CD4-positive, alpha-beta memory T cell (primary cell): ENCODE measurements around the gene CHCHD4. TPM values are rescaled to one million over a fixed set of nuclear protein-coding genes. Genes with fewer than 3 reads are reported as not detected.
A peak's percentile ranks its signal among the peaks of the same experiment; 100 is the strongest.
"Not testable (repeated sequence)": the region's sequence is repeated elsewhere in the genome, so short reads cannot be mapped to it uniquely, and the experiment has no call there.

Source experiments
- CTCF ChIA-PET: fragments of 350-600 bp; sonication (Branson Sonifier 250); formaldehyde crosslinking; loops from one replicate; lab custom pipeline; 2021; ENCODE audit warnings: inconsistent platforms; ENCODE audit not compliant: partially characterized antibody; lab: Charles Lee
- POLR2A ChIA-PET: fragments of 350-600 bp; sonication (Branson Sonifier 250); formaldehyde crosslinking; loops from one replicate; lab custom pipeline; 2021; ENCODE audit not compliant: partially characterized antibody; lab: Charles Lee
- DNase-seq, 5 donors: peaks; one replicate each; pipeline versions ENCODE4 v3.0.0 to v3.0.0-alpha.2; 2020 to 2022; ENCODE audit warnings: mixed read lengths in 1 of 5
- H3K27ac ChIP-seq: one replicate; pipeline ENCODE4 v1.7.0; 2013; ENCODE audit warnings: low read depth, low read length
- H3K27me3 ChIP-seq: 2 replicates; pipeline ENCODE4 v1.7.0; 2013; ENCODE audit warnings: mild to moderate bottlenecking, low read length, moderate library complexity; ENCODE audit not compliant: insufficient read depth
- H3K36me3 ChIP-seq: 2 replicates; pipeline ENCODE4 v1.7.0; 2013; ENCODE audit warnings: mild to moderate bottlenecking, low read length, moderate library complexity; ENCODE audit not compliant: insufficient read depth
- H3K4me1 ChIP-seq: 2 replicates; pipeline ENCODE4 v1.7.0; 2013; ENCODE audit warnings: mild to moderate bottlenecking, low read length, moderate library complexity; ENCODE audit not compliant: insufficient read depth
- H3K4me3 ChIP-seq, 2 donors: one replicate each; pipeline ENCODE4 v1.7.0; 2013; ENCODE audit warnings: low read length in 2 of 2, mild to moderate bottlenecking in 1 of 2
- H3K9me3 ChIP-seq, 2 donors: one replicate each; pipeline ENCODE4 v1.7.0; 2013; ENCODE audit warnings: low read length in 2 of 2, control low read depth in 1 of 2; ENCODE audit not compliant: control insufficient read depth in 1 of 2
- H3K27ac Mint-ChIP-seq, 7 donors: one replicate each; pipeline ENCODE4 v1.8.0; 2020 to 2021; ENCODE audit warnings: mixed read lengths in 7 of 7, mild to moderate bottlenecking in 6 of 7, inconsistent platforms in 3 of 7, moderate library complexity in 3 of 7
- H3K27me3 Mint-ChIP-seq, 2 donors: one replicate each; pipeline ENCODE4 v1.8.0; 2020 to 2021; ENCODE audit warnings: mixed read lengths in 2 of 2
- H3K36me3 Mint-ChIP-seq, 2 donors: one replicate each; pipeline ENCODE4 v1.8.0; 2020 to 2021; ENCODE audit warnings: mixed read lengths in 2 of 2, inconsistent platforms in 1 of 2, mild to moderate bottlenecking in 1 of 2
- H3K4me1 Mint-ChIP-seq, 4 donors: one replicate each; pipeline ENCODE4 v1.8.0; 2020 to 2021; ENCODE audit warnings: mixed read lengths in 4 of 4, mild to moderate bottlenecking in 1 of 4
- H3K4me3 Mint-ChIP-seq, 8 donors: one replicate each; pipeline ENCODE4 v1.8.0; 2020 to 2021; ENCODE audit warnings: mixed read lengths in 8 of 8, mild to moderate bottlenecking in 7 of 8, moderate library complexity in 6 of 8, inconsistent platforms in 3 of 8
- H3K9me3 Mint-ChIP-seq, 8 donors: one replicate each; pipeline ENCODE4 v1.8.0; 2020 to 2021; ENCODE audit warnings: mixed read lengths in 8 of 8, mild to moderate bottlenecking in 5 of 8, inconsistent platforms in 3 of 8, moderate library complexity in 1 of 8
- intact Hi-C: fragments of 100-400 bp; cut with micrococcal nuclease; formaldehyde crosslinking; loops from one replicate; pipeline ENCODE4 v1.15.1; 2023
- polyA plus RNA-seq, 2 donors: library from polyadenylated mRNA; unstranded; fragments of 300-500 nt; fragmentation: Illumina TruSeq; gene quantifications; one replicate each; pipeline ENCODE4 v1.2.3, GENCODE V29; 2021
- total RNA-seq, 2 experiments: library from RNA; stranded (reverse); gene quantifications; one replicate each; pipeline ENCODE4 v1.2.3, GENCODE V29; 2021

CHCHD4 gene
- total and polyA plus RNA-seq, 4 experiments from 2014 or later, result 7.5 to 17.5 (median 13.4) TPM

DNA sequence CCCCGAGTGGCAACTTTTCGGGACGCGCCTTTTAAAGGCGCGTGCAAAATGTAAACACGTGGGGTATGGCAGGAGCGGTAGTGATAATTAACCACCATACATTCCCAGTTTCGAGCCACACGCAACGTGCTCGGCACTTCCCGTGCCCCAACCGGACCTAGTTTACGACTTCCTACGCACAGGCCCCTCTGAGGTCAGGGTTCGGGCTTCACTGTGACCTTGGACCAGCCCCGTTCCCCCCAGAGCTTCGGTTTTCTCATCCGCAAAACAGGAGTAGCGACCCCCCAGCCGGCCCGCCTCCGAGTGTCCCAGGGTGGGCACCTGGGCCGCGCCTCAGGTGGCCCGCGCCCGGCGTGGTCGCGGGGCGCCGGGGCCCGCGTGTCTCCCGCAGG, 451 bp downstream of the CHCHD4 start:
- H3K36me3 ChIP-seq, result peaks cover 19% of the 10 kb centered on the region
- no peaks in the 10 kb centered on the region for H3K27me3 ChIP-seq
- no peaks in the 10 kb centered on the region for H3K9me3 ChIP-seq
- peaks cover 32 to 45% of the 10 kb centered on the region in 2 donors for H3K36me3 Mint-ChIP-seq
- H3K4me3 ChIP-seq, result peak overlapping the region; percentile 53 to 78
- peaks cover 38 to 65% (median 54%) of the 10 kb centered on the region in 4 donors for H3K4me1 Mint-ChIP-seq
- DNase-seq, result peak in 1 of 5 donors; percentile 69
- intact Hi-C loops, result loop anchor here (1.0 to 10.0 kb wide), 7 partner anchors 20 to 824 kb away; partner anchors contain the start of genes LSM3, SLC6A6 and XPC
- H3K9me3 Mint-ChIP-seq, result no peaks in the 10 kb centered on the region
- H3K27ac Mint-ChIP-seq, result peak overlapping the region; percentile 94 to 97 (median 96)
- ChIA-PET POLR2A (interaction anchor here (0.9 to 14.1 kb wide), 17 partner anchors 9 to 1283 kb away, joined by 3 to 342 read pairs (median 7); partner anchors contain the start of genes CCDC174, HDAC11, LSM3 and NR2C2), CTCF (interaction anchor here (1.2 to 5.0 kb wide), 8 partner anchors 13 to 476 kb away, joined by 3 to 41 read pairs (median 9); partner anchors contain the start of genes LSM3 and XPC)
- H3K4me3 Mint-ChIP-seq, result peak overlapping the region; percentile 93 to 98 (median 96)
- H3K27me3 Mint-ChIP-seq, result no peaks in the 10 kb centered on the region
- peak overlapping the region; percentile 89 for H3K27ac ChIP-seq
- H3K4me1 ChIP-seq, result peaks cover 38% of the 10 kb centered on the region

DNA sequence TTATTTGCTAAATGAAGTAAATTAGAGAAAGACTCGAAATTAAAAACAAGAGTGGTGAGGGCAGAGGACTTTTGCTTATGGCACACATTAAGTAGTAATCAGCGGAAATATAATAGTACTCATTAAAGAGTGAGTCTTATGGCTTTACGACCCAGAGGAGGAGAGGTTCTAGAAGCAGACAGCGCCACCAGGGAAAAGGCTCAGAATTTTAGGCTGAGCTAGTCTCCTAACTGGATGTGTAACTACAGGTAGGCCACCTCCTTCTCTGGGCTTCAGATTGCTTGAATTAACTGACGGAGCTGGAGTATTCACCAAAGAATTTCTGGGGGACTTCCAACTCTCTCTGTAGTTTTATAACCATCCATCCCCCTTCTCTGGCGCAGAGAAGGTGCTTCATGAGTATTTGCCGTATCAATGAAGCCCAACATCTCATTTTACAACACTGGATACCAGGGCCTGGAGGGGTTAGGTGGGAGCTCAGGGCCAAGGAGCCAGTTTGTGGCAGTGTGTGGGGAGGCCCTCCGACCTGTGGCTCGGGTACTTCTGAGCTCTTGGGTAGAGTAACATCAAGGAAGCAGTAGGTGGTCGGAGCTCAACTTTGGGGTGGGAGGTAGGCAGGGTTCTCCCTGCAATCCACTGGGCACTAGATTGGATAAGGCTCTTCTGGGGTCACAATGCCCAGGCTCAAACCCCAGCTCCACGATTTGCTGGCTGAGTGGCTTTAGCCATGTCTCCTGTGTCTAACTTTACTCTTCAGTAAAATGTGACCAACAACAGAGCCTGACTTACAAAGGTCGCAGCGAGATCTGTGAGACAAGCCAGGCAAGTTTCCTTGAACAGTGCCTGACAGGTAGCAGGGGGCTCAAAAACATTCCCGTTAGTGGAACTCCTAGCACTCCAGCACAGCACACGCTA, 1.1 kb downstream of the CHCHD4 start:
- Histone ChIP-seq H3K4me3 (peak overlapping the region; percentile 53 to 78), H3K27me3 (no peaks in the 10 kb centered on the region), H3K4me1 (peaks cover 38% of the 10 kb centered on the region), H3K9me3 (no peaks in the 10 kb centered on the region), H3K27ac (peak overlapping the region; percentile 89), H3K36me3 (peaks cover 18% of the 10 kb centered on the region)
- H3K27ac Mint-ChIP-seq, result peak overlapping the region; percentile 94 to 97 (median 96)
- peaks cover 38 to 61% (median 51%) of the 10 kb centered on the region in 4 donors for H3K4me1 Mint-ChIP-seq
- ChIA-PET POLR2A (interaction anchor here (1.3 to 14.1 kb wide), 12 partner anchors 11 to 1282 kb away, joined by 3 to 342 read pairs (median 10); partner anchors contain the start of genes CCDC174, LSM3, RBSN and RPL32), CTCF (interaction anchor here (0.6 to 5.0 kb wide), 8 partner anchors 13 to 1461 kb away, joined by 3 to 41 read pairs (median 4); partner anchors contain the start of genes LSM3 and XPC)
- H3K27me3 Mint-ChIP-seq, result no peaks in the 10 kb centered on the region
- H3K36me3 Mint-ChIP-seq, result peaks cover 29 to 41% of the 10 kb centered on the region in 2 donors
- H3K4me3 Mint-ChIP-seq, result peak overlapping the region; percentile 93 to 98 (median 96)
- DNase-seq, result peak in 1 of 5 donors; percentile 14
- intact Hi-C loops, result loop anchor here (1.0 to 10.0 kb wide), 7 partner anchors 21 to 825 kb away; partner anchors contain the start of genes LSM3, SLC6A6 and XPC
- no peaks in the 10 kb centered on the region for H3K9me3 Mint-ChIP-seq

DNA sequence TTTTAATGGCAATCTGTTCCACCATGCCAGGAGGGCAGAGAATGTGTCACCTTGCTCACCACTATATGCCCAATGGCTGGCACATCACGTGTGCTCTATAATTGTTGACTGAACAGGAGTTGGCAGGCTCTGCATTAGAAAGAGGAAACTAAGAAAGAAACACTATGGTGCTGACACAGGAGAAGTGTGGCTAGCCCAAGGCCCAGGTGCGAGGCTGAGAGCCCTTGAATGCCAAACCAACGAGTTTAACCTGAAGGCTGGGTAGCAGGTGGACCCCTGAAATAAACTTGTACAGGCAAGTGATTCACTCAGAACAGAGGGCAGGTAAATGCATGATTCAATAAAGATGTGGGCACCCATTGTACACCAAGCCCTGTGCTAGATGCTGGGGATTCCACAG, 2.4 kb downstream of the CHCHD4 start:
- Histone ChIP-seq H3K36me3 (peaks cover 5% of the 10 kb centered on the region), H3K4me3 (no peak overlapping the region), H3K27ac (no peak overlapping the region), H3K9me3 (no peaks in the 10 kb centered on the region), H3K27me3 (no peaks in the 10 kb centered on the region), H3K4me1 (peaks cover 29% of the 10 kb centered on the region)
- DNase-seq, result no peak
- ChIA-PET POLR2A (interaction anchor here (2.5 to 14.1 kb wide), 3 partner anchors 24 to 236 kb away, joined by 6 to 342 read pairs (median 270); partner anchors contain the start of genes LSM3 and XPC), CTCF (interaction anchor here (5.0 kb wide), 1 partner anchor 22 kb away, joined by 41 read pairs; no protein-coding TSS in a partner anchor)
- H3K4me3 Mint-ChIP-seq, result peak overlapping the region in 7 of 8 donors; percentile 14 to 76 (median 38)
- H3K36me3 Mint-ChIP-seq, result peaks cover 21 to 29% of the 10 kb centered on the region in 2 donors
- peaks cover 27 to 48% (median 40%) of the 10 kb centered on the region in 4 donors for H3K4me1 Mint-ChIP-seq
- no peaks in the 10 kb centered on the region for H3K9me3 Mint-ChIP-seq
- peak overlapping the region in 4 of 7 donors; percentile 65 to 96 (median 72) for H3K27ac Mint-ChIP-seq
- no peaks in the 10 kb centered on the region for H3K27me3 Mint-ChIP-seq
- intact Hi-C loops, result loop anchor here (10.0 kb wide), 1 partner anchor 468 kb away; no protein-coding TSS in a partner anchor

DNA sequence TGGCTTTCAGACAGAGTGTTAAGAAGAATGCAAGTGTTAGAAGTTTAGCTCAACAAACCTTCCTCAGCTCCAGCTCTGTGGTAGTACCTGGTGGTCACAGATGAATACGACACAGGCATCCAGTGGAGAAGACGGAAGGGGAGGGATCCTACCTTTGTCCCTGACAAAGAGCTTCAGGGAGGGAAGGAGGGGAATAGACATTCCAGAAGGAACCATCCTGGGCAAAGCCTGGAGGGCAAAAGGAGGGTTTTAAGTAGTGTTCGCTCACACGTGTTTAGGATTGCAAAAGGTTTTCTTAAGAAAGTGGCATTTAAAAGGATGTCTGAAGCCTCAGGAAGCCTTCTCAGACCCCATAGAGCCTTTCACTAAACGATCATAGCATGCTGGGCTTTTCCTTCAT, 2.8 kb downstream of the CHCHD4 start:
- peaks cover 21 to 27% of the 10 kb centered on the region in 2 donors for H3K36me3 Mint-ChIP-seq
- CTCF ChIA-PET, result no interaction called here
- H3K27me3 Mint-ChIP-seq, result no peaks in the 10 kb centered on the region
- no peaks in the 10 kb centered on the region for H3K9me3 Mint-ChIP-seq
- Histone ChIP-seq H3K27ac (no peak overlapping the region), H3K36me3 (peaks cover 4% of the 10 kb centered on the region), H3K4me3 (no peak overlapping the region), H3K4me1 (peaks cover 25% of the 10 kb centered on the region), H3K27me3 (no peaks in the 10 kb centered on the region), H3K9me3 (no peaks in the 10 kb centered on the region)
- H3K27ac Mint-ChIP-seq, result peak overlapping the region in 1 of 7 donors; percentile 96
- no peak for DNase-seq
- H3K4me3 Mint-ChIP-seq, result peak overlapping the region in 2 of 8 donors; percentile 75 to 76
- H3K4me1 Mint-ChIP-seq, result peaks cover 23 to 44% (median 36%) of the 10 kb centered on the region in 4 donors
- intact Hi-C loops, result loop anchor here (10.0 kb wide), 1 partner anchor 467 kb away; no protein-coding TSS in a partner anchor
- POLR2A ChIA-PET, result interaction anchor here (11.8 to 14.1 kb wide), 2 partner anchors 24 to 54 kb away, joined by 270 to 342 read pairs; partner anchors contain the start of genes LSM3 and XPC

DNA sequence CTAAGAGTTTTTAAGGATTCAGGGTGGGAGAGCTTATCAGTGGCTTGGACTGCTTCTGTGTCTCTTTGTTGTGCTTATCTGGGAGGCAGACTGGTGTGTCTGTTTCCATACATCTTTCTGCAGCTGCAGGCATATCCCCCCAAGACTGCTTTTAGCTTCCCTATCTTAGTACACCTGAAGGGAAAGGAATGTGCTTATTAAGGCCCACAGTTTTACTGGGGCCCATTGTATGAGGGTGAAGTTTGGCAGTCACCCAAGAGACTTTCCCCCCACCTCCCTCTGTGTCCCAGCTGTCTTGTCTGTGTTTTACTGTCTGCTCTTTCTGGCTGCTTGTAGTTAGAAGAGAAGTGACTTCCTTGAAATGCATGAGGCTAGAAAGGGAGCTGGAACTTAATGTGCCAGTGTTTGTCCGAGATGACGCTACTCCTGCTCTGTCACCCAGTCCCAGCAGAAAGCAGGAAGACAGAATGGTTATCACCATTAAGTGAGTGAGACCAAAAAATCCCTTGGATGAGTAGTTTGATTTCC, 3.7 kb downstream of the CHCHD4 start:
- not testable (repeated sequence) for H3K27ac ChIP-seq, H3K27me3 Mint-ChIP-seq, H3K27me3 ChIP-seq, H3K4me3 Mint-ChIP-seq, DNase-seq, H3K36me3 ChIP-seq, H3K9me3 ChIP-seq, H3K9me3 Mint-ChIP-seq, H3K4me3 ChIP-seq
- Mint-ChIP-seq H3K27ac (peak overlapping the region in 2 of 7 donors; percentile 17 to 32), H3K4me1 (peaks cover 15 to 35% (median 28%) of the 10 kb centered on the region in 4 donors), H3K36me3 (peaks cover 21 to 32% of the 10 kb centered on the region in 2 donors)
- H3K4me1 ChIP-seq, result peaks cover 16% of the 10 kb centered on the region
- intact Hi-C loops, result loop anchor here (10.0 kb wide), 1 partner anchor 466 kb away; no protein-coding TSS in a partner anchor
- ChIA-PET POLR2A (interaction anchor here (11.8 kb wide), 1 partner anchor 55 kb away, joined by 270 read pairs; the partner anchor contains the start of genes LSM3 and XPC), CTCF (interaction anchor here (3.2 kb wide), 1 partner anchor 83 kb away, joined by 17 read pairs; no protein-coding TSS in a partner anchor)

DNA sequence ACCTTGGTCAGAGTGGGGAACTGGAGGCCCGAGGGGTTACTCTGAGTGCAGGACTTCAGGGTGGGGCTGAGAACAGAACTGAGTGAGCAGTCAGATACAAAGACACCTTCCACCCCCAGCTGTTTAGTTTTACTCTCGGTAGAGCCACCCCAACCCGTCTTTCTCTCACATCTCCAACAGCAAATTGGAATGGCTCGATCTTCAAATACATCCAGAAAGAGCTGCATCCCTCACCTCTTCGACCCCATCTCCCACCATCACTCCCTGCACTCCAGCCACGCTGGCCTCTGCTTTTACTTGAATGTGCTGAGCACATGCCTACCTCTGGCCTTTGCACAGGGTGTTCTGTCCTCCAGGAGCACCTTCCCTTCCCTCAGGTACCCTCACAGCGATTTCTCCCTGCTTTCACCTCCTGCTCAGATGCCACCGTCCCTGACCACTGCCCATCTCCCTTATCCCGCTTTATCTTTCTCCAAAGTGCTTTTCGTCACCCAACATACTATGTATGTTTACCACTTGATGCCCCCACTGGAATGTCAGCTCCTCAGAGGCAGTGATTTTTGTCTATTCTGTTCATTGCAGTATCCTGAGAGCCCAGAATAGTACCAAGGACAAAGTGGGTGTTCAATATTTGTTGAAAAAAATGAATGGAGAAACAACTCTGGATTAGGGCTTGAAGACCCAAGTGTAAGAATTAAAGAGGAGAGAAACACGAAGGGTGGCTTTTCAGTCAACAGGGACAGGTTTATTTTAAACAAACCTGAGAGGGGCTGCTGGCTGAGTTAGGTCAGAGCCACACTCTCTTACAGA, 4.4 kb downstream of the CHCHD4 start:
- intact Hi-C loops, result loop anchor here (10.0 kb wide), 1 partner anchor 466 kb away; no protein-coding TSS in a partner anchor

More for the DNA sequence above, 4.4 kb downstream of the CHCHD4 start:
- H3K4me3 Mint-ChIP-seq, result no peak overlapping the region
- H3K4me1 ChIP-seq, result peaks cover 12% of the 10 kb centered on the region
- no peaks in the 10 kb centered on the region for H3K27me3 ChIP-seq
- peaks cover 12 to 29% (median 23%) of the 10 kb centered on the region in 4 donors for H3K4me1 Mint-ChIP-seq
- peaks cover 14% of the 10 kb centered on the region for H3K36me3 ChIP-seq
- no peaks in the 10 kb centered on the region for H3K9me3 Mint-ChIP-seq
- no peak for DNase-seq
- ChIA-PET POLR2A (interaction anchor here (11.8 kb wide), 1 partner anchor 55 kb away, joined by 270 read pairs; the partner anchor contains the start of genes LSM3 and XPC), CTCF (interaction anchor here (1.0 to 3.2 kb wide), 2 partner anchors 33 to 84 kb away, joined by 3 to 17 read pairs; no protein-coding TSS in a partner anchor)
- peak overlapping the region in 2 of 7 donors; percentile 1 to 29 for H3K27ac Mint-ChIP-seq
- H3K9me3 ChIP-seq, result no peaks in the 10 kb centered on the region
- H3K36me3 Mint-ChIP-seq, result peaks cover 21 to 32% of the 10 kb centered on the region in 2 donors
- H3K27me3 Mint-ChIP-seq, result no peaks in the 10 kb centered on the region
- H3K4me3 ChIP-seq, result no peak overlapping the region
- H3K27ac ChIP-seq, result no peak overlapping the region
